MM.1S (cell line): ENCODE data around the gene STARD10.

Experiments
- CTCF ChIP-seq: fragments of 300-600 bp; sonication (generic); IDR thresholded peaks from 2 replicates; pipeline ENCODE4 v1.5.1; 2016; ENCODE audit warnings: antibody characterized with exemption, low read length, mixed read lengths
- EZH2 ChIP-seq: fragments of 300-600 bp; sonication (generic); optimal IDR thresholded peaks from 2 replicates; pipeline ENCODE3; 2017; ENCODE audit warnings: low read depth, mild to moderate bottlenecking, antibody characterized with exemption, low read length, mixed read lengths

DNA sequence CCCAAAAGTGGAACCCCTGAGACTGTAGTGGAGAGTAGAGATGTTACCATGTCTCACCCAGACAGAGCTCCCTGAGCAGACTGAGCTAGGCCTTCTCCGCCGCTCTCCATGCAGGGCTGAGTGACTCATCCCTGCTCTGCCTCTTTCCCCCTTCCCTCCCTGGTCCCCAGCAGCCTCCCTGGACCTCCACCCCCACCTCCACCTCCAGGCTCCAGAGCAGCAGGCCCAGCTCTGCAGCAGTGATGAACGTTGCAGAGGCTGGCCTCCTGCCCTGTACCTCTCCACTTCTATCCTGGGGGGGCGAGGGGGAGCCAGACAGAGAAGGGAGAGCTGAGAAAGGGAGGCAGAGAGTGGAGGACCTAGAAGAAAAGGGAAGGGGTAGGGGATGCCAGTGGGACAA lies 22.3 kb downstream of the STARD10 start:
- TF ChIP-seq CTCF (no peak), EZH2 (no peak)
